C4-2B (cell line): ENCODE results near the gene ANO2.

Source experiments
- H3K27ac ChIP-seq: fragments of 450-650 bp; 2 replicates; pipeline ENCODE4 v1.5.1; 2017
- CTCF ChIP-seq: fragments of 450-650 bp; conservative IDR thresholded peaks from 2 replicates; pipeline ENCODE4 v1.5.1; 2017; ENCODE audit warnings: mild to moderate bottlenecking
- ZFX ChIP-seq: fragments of 450-650 bp; IDR thresholded peaks from 2 replicates; pipeline ENCODE4 v1.6.1; 2017

The ANO2 gene

DNA sequence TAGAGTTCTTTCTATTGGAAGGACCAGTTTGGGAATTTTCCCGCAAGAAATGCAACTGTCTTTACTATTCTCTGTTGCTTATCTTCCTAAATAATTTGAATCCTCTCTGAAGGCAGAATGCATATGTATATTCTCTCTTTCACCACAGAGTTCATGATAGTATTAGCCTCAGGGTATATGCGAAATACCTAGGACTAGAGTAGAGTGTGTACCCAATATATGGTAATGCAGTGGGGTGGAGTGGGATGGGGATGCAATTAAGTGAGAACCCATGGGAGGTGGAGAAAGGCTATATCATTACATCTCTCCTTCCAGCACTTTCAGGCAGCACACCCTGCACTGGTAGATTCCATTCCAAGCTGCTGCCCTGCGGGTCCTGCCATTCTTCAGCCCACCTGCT lies 207.3 kb downstream of the ANO2 start:
- no peak overlapping the region for H3K27ac ChIP-seq
- TF ChIP-seq CTCF (no peak), ZFX (no peak)

GRCh38 chr12:5736527-5736926 lies 208.5 kb downstream of the ANO2 start:
- no peak overlapping the region for H3K27ac ChIP-seq
- TF ChIP-seq CTCF, result no peak
- no peak for TF ChIP-seq ZFX

- TF ChIP-seq CTCF (no peak), ZFX (no peak)
- no peak overlapping the region for H3K27ac ChIP-seq
These were observed 209.0 kb downstream of the ANO2 start for GRCh38 chr12:5736016-5736415.

- TF ChIP-seq ZFX (no peak), CTCF (no peak)
- H3K27ac ChIP-seq, result no peak overlapping the region
These were observed 211.1 kb downstream of the ANO2 start for GRCh38 chr12:5733916-5734315.

GRCh38 chr12:5733136-5733755 lies 211.8 kb downstream of the ANO2 start:
- no peak for TF ChIP-seq CTCF
- no peak for TF ChIP-seq ZFX

GRCh38 chr12:5730962-5731361 lies 214.1 kb downstream of the ANO2 start:
- TF ChIP-seq CTCF, result no peak
- no peak for TF ChIP-seq ZFX
- H3K27ac ChIP-seq, result no peak overlapping the region

More at GRCh38 chr12:5733136-5733755, 211.8 kb downstream of the ANO2 start:
- no peak overlapping the region for H3K27ac ChIP-seq

DNA sequence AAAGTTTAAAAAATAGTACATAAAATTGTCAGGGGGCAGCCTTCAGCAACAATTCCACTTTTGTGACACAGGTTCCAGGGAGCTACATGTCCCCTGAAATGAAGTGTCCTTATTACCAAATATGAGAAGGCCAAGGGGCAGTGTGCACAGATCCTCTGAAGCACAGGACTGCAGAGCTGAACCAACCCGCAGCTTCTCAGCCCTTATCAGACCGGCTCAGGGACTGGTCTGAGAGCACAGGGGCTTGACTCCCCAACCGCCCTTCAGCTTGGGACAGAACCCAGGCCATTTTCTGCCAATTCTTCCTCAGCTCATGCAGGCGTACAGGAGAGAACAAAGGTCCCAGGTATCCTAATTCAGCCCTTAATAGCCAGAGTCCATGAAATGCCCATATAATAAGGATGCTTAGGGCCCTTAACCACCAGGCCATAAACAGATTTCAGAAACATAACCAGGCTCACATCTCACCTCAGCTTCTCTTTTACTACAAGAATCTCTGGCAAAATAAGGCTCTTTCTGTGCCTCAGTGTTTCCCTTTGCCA lies 221.3 kb downstream of the ANO2 start:
- TF ChIP-seq ZFX, result no peak
- TF ChIP-seq CTCF, result no peak
- H3K27ac ChIP-seq, result no peak overlapping the region
